ENCODE data around the gene MAP2K5. TPM values are rescaled to one million over a fixed set of nuclear protein-coding genes. Genes with fewer than 3 reads are reported as not detected.

Gene MAP2K5
- total RNA-seq, 1 experiment from 2014 or later: 32.0 TPM

GRCh38 chr15:67732671-67733374 is 190.3 kb downstream of the MAP2K5 start:
- Histone ChIP-seq H3K36me3 (ENCODE audit: insufficient read depth, low read length) (no peaks in the 10 kb centered on the region), H3K27ac (ENCODE audit: low read length) (no peak overlapping the region), H3K9me3 (ENCODE audit: low read length) (no peaks in the 10 kb centered on the region), H3K4me1 (ENCODE audit: low read length) (peaks cover 17% of the 10 kb centered on the region), H3K9ac (ENCODE audit: low read length) (no peak overlapping the region), H3K9me2 (replicated peaks; ENCODE audit: insufficient read depth, low read length) (no peaks in the 10 kb centered on the region), H2AFZ (ENCODE audit: low read length) (no peak overlapping the region), H3K79me2 (ENCODE audit: low read length) (no peaks in the 10 kb centered on the region), H4K20me1 (ENCODE audit: insufficient read depth, low read depth, low read length) (no peaks in the 10 kb centered on the region), H3K4me3 (ENCODE audit: low read length) (no peak overlapping the region), H3K4me2 (ENCODE audit: low read depth, low read length, poor library complexity, severe bottlenecking) (no peak overlapping the region), H3K27me3 (ENCODE audit: low read length) (no peaks in the 10 kb centered on the region)
- DNase-seq: no peak

DNA sequence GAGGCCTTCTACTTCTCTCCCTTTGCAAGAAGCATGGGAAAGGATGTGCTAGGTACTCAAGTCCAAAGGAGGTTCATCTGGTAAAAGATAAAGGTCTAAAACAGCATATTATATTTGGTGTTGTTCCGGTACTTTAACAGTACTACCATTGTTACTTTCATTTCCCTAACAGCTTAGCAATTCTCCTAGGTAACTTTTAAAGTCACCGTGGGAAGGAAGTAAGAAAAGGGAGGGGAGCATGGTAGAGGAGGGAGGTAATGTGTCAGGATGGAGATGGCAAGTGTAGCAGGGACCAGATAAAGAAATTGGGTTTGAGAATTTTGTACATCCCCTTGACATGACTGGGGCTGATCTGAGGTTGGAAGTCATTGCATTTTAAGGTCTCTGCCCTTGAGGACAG is 193.4 kb downstream of the MAP2K5 start:
- Histone ChIP-seq H3K9me2 (replicated peaks; ENCODE audit: insufficient read depth, low read length) (no peaks in the 10 kb centered on the region), H3K27me3 (ENCODE audit: low read length) (no peaks in the 10 kb centered on the region), H3K4me1 (ENCODE audit: low read length) (peaks cover 15% of the 10 kb centered on the region), H3K36me3 (ENCODE audit: insufficient read depth, low read length) (no peaks in the 10 kb centered on the region), H3K9ac (ENCODE audit: low read length) (no peak overlapping the region), H2AFZ (ENCODE audit: low read length) (no peak overlapping the region), H4K20me1 (ENCODE audit: insufficient read depth, low read depth, low read length) (no peaks in the 10 kb centered on the region), H3K27ac (ENCODE audit: low read length) (no peak overlapping the region), H3K4me2 (ENCODE audit: low read depth, low read length, poor library complexity, severe bottlenecking) (no peak overlapping the region), H3K4me3 (ENCODE audit: low read length) (no peak overlapping the region), H3K79me2 (ENCODE audit: low read length) (no peaks in the 10 kb centered on the region), H3K9me3 (ENCODE audit: low read length) (no peaks in the 10 kb centered on the region)
- DNase-seq: no peak

GRCh38 chr15:67736810-67737209 is 194.3 kb downstream of the MAP2K5 start:
- Histone ChIP-seq H2AFZ (ENCODE audit: low read length) (no peak overlapping the region), H3K27ac (ENCODE audit: low read length) (no peak overlapping the region), H3K27me3 (ENCODE audit: low read length) (no peaks in the 10 kb centered on the region), H3K4me1 (ENCODE audit: low read length) (peaks cover 13% of the 10 kb centered on the region), H3K79me2 (ENCODE audit: low read length) (no peaks in the 10 kb centered on the region), H3K36me3 (ENCODE audit: insufficient read depth, low read length) (no peaks in the 10 kb centered on the region), H4K20me1 (ENCODE audit: insufficient read depth, low read depth, low read length) (no peaks in the 10 kb centered on the region), H3K9me3 (ENCODE audit: low read length) (no peaks in the 10 kb centered on the region), H3K9me2 (replicated peaks; ENCODE audit: insufficient read depth, low read length) (no peaks in the 10 kb centered on the region), H3K4me3 (ENCODE audit: low read length) (no peak overlapping the region), H3K9ac (ENCODE audit: low read length) (no peak overlapping the region), H3K4me2 (ENCODE audit: low read depth, low read length, poor library complexity, severe bottlenecking) (no peak overlapping the region)
- no peak for DNase-seq

- Histone ChIP-seq H3K27ac (ENCODE audit: low read length) (no peak overlapping the region), H4K20me1 (ENCODE audit: insufficient read depth, low read depth, low read length) (peaks cover 6% of the 10 kb centered on the region; the same call in 1 of the 2 replicates), H3K4me1 (ENCODE audit: low read length) (peaks cover 6% of the 10 kb centered on the region), H3K79me2 (ENCODE audit: low read length) (no peaks in the 10 kb centered on the region), H3K9me3 (ENCODE audit: low read length) (no peaks in the 10 kb centered on the region), H2AFZ (ENCODE audit: low read length) (no peak overlapping the region), H3K9me2 (replicated peaks; ENCODE audit: insufficient read depth, low read length) (no peaks in the 10 kb centered on the region), H3K9ac (ENCODE audit: low read length) (no peak overlapping the region), H3K36me3 (ENCODE audit: insufficient read depth, low read length) (no peaks in the 10 kb centered on the region), H3K4me3 (ENCODE audit: low read length) (no peak overlapping the region), H3K27me3 (ENCODE audit: low read length) (no peaks in the 10 kb centered on the region), H3K4me2 (ENCODE audit: low read depth, low read length, poor library complexity, severe bottlenecking) (no peak overlapping the region)
- DNase-seq: no peak
These were observed 195.6 kb downstream of the MAP2K5 start for GRCh38 chr15:67738056-67738455.

DNA sequence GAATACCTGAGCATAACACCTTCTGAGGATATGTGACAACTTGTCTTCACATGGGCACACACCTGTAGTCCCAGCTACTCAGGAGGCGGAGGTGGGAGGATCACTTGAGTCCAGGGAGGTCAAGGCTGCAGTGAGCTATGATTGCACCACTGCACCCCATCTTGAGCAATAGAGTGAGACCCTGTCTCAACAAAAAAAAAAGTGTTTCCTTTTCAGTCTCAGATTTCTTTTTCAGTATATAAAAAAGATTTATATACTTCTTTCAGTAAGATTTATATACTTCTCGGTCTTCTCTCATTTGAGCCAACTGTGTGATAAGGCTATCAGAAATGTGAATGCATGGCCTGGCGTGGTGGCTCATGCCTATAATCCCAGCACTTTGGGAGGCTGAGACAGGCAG is 197.9 kb downstream of the MAP2K5 start:
- Histone ChIP-seq H3K4me3 (ENCODE audit: low read length) (no peak overlapping the region), H3K36me3 (ENCODE audit: insufficient read depth, low read length) (no peaks in the 10 kb centered on the region), H3K9me2 (replicated peaks; ENCODE audit: insufficient read depth, low read length) (no peaks in the 10 kb centered on the region), H4K20me1 (ENCODE audit: insufficient read depth, low read depth, low read length) (peaks cover 15% of the 10 kb centered on the region), H3K4me1 (ENCODE audit: low read length) (peaks cover 4% of the 10 kb centered on the region), H3K9ac (ENCODE audit: low read length) (no peak overlapping the region), H3K9me3 (ENCODE audit: low read length) (no peaks in the 10 kb centered on the region), H3K27me3 (ENCODE audit: low read length) (no peaks in the 10 kb centered on the region), H3K4me2 (ENCODE audit: low read depth, low read length, poor library complexity, severe bottlenecking) (no peak overlapping the region), H3K27ac (ENCODE audit: low read length) (no peak overlapping the region), H3K79me2 (ENCODE audit: low read length) (no peaks in the 10 kb centered on the region), H2AFZ (ENCODE audit: low read length) (no peak overlapping the region)
- no peak for DNase-seq

- Histone ChIP-seq H3K36me3 (ENCODE audit: insufficient read depth, low read length) (no peaks in the 10 kb centered on the region), H3K27me3 (ENCODE audit: low read length) (no peaks in the 10 kb centered on the region), H4K20me1 (ENCODE audit: insufficient read depth, low read depth, low read length) (peaks cover 15% of the 10 kb centered on the region), H3K9ac (ENCODE audit: low read length) (no peak overlapping the region), H3K9me3 (ENCODE audit: low read length) (no peaks in the 10 kb centered on the region), H3K4me2 (ENCODE audit: low read depth, low read length, poor library complexity, severe bottlenecking) (no peak overlapping the region), H3K9me2 (replicated peaks; ENCODE audit: insufficient read depth, low read length) (no peaks in the 10 kb centered on the region), H3K4me1 (ENCODE audit: low read length) (no peaks in the 10 kb centered on the region), H3K4me3 (ENCODE audit: low read length) (no peak overlapping the region), H2AFZ (ENCODE audit: low read length) (no peak overlapping the region), H3K79me2 (ENCODE audit: low read length) (no peaks in the 10 kb centered on the region), H3K27ac (ENCODE audit: low read length) (no peak overlapping the region)
- no peak for DNase-seq
These were observed 198.8 kb downstream of the MAP2K5 start for GRCh38 chr15:67741308-67741707.

DNA sequence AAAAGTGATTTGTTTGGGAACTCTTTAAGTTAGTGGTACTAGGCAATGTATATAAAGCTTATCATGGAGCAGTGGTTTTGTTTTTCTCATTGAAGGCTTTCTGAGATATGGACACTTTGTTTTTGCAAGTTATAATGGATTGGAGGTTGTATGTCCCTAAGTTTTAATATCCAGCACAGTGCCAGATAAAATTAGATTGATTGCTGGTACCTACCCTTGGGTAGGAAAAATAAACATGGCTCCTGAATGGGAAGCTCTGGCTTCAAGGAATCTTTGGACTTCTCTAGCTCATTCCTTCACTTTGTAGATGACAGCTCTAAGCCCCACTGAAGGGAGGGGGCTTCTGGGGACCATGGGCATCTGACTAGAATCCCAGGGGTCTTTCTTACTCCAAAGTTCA is 201.1 kb downstream of the MAP2K5 start:
- H3K4me1 ChIP-seq (ENCODE audit: low read length): peaks cover 14% of the 10 kb centered on the region
- peaks cover 16% of the 10 kb centered on the region for H4K20me1 ChIP-seq (ENCODE audit: insufficient read depth, low read depth, low read length)
- no peaks in the 10 kb centered on the region for H3K9me3 ChIP-seq (ENCODE audit: low read length)
- H3K27me3 ChIP-seq (ENCODE audit: low read length): no peaks in the 10 kb centered on the region
- no peak for DNase-seq
- H3K4me2 ChIP-seq (ENCODE audit: low read depth, low read length, poor library complexity, severe bottlenecking): no peak overlapping the region
- H3K36me3 ChIP-seq (ENCODE audit: insufficient read depth, low read length): no peaks in the 10 kb centered on the region
- no peak overlapping the region for H3K27ac ChIP-seq (ENCODE audit: low read length)
- H3K9me2 ChIP-seq (replicated peaks; ENCODE audit: insufficient read depth, low read length): no peaks in the 10 kb centered on the region
- H3K79me2 ChIP-seq (ENCODE audit: low read length): no peaks in the 10 kb centered on the region
- H3K4me3 ChIP-seq (ENCODE audit: low read length): no peak overlapping the region
- H2AFZ ChIP-seq (ENCODE audit: low read length): no peak overlapping the region
- no peak overlapping the region for H3K9ac ChIP-seq (ENCODE audit: low read length)

GRCh38 chr15:67744331-67745072 is 202.0 kb downstream of the MAP2K5 start:
- no peak overlapping the region for H3K27ac ChIP-seq (ENCODE audit: low read length)
- H2AFZ ChIP-seq (ENCODE audit: low read length): no peak overlapping the region
- no peak overlapping the region for H3K4me2 ChIP-seq (ENCODE audit: low read depth, low read length, poor library complexity, severe bottlenecking)
- H4K20me1 ChIP-seq (ENCODE audit: insufficient read depth, low read depth, low read length): peaks cover 21% of the 10 kb centered on the region
- no peaks in the 10 kb centered on the region for H3K79me2 ChIP-seq (ENCODE audit: low read length)
- no peak overlapping the region for H3K4me3 ChIP-seq (ENCODE audit: low read length)
- no peak for DNase-seq
- H3K9ac ChIP-seq (ENCODE audit: low read length): no peak overlapping the region
- no peaks in the 10 kb centered on the region for H3K9me3 ChIP-seq (ENCODE audit: low read length)
- no peaks in the 10 kb centered on the region for H3K27me3 ChIP-seq (ENCODE audit: low read length)
- H3K4me1 ChIP-seq (ENCODE audit: low read length): peaks cover 22% of the 10 kb centered on the region
- H3K36me3 ChIP-seq (ENCODE audit: insufficient read depth, low read length): no peaks in the 10 kb centered on the region
- H3K9me2 ChIP-seq (replicated peaks; ENCODE audit: insufficient read depth, low read length): no peaks in the 10 kb centered on the region

All from Karpas-422 (cell line).